K562 (cell line): ENCODE measurements around the gene DNAJC8. TPM values are rescaled to one million over a fixed set of nuclear protein-coding genes. Genes with fewer than 3 reads are reported as not detected.
A peak's percentile ranks its signal among the peaks of the same experiment; 100 is the strongest.

Source experiments
- BCLAF1 ChIP-seq, 2 experiments: fragments of 450-650 bp in 1 of 2; IDR thresholded peaks; 2 replicates each; pipeline ENCODE4 v1.6.1; 2011 to 2017; ENCODE audit warnings: low read depth in 2 of 2, antibody characterized with exemption in 1 of 2, borderline replicate concordance in 1 of 2, low read length in 1 of 2, mild to moderate bottlenecking in 1 of 2, mixed read lengths in 1 of 2; ENCODE audit not compliant: control insufficient read depth in 1 of 2
- E2F3 ChIP-seq: fragments of 250-450 bp; sonication (Bioruptor Pico); IDR thresholded peaks from 2 replicates; pipeline ENCODE4 v1.4.0; 2020; ENCODE audit warnings: mild to moderate bottlenecking
- ELK3 ChIP-seq: fragments of 450-650 bp; formaldehyde crosslinking; IDR thresholded peaks from 2 replicates; pipeline ENCODE4 v1.4.0; 2020; ENCODE audit warnings: mild to moderate bottlenecking
- HDAC1 ChIP-seq, 2 experiments: fragments of 450-650 bp; IDR thresholded peaks; 2 replicates each; pipeline ENCODE4 v1.6.1; 2016 to 2017; ENCODE audit warnings: inconsistent platforms in 1 of 2, mild to moderate bottlenecking in 1 of 2, moderate library complexity in 1 of 2
- MAX ChIP-seq: sonication (generic); formaldehyde crosslinking; IDR thresholded peaks from 2 replicates; pipeline ENCODE4 v1.9.0; 2022; ENCODE audit warnings: mild to moderate bottlenecking, missing genetic modification reagents
- MXI1 ChIP-seq: IDR thresholded peaks from 2 replicates; pipeline ENCODE4 v1.6.1; 2011; ENCODE audit warnings: low read depth, mild to moderate bottlenecking, improper control_type of control experiment, low read length
- PHB2 ChIP-seq: fragments of 450-650 bp; IDR thresholded peaks from 2 replicates; pipeline ENCODE4 v1.6.1; 2017; ENCODE audit warnings: low read depth
- THRAP3 ChIP-seq: fragments of 450-650 bp; IDR thresholded peaks from 2 replicates; pipeline ENCODE4 v1.6.1; 2016; ENCODE audit warnings: mild to moderate bottlenecking, inconsistent platforms, borderline replicate concordance
- VEZF1 ChIP-seq: fragments of 200-800 bp; sonication (Bioruptor generic); IDR thresholded peaks from 2 replicates; pipeline ENCODE4 v1.6.1; 2017; ENCODE audit warnings: missing genetic modification characterization, missing compliant biosample characterization
- polyA plus RNA-seq, 8 experiments: library from polyadenylated mRNA; depleted of rRNA in 4 of 8; stranded (reverse) in 5 of 8; unstranded in 3 of 8; fragments of >200 nt; fragmentation: Nextera tagmentation in 2 of 8; fragmentation: Illumina TruSeq in 1 of 8; extraction: Ambion mirVana in 2 of 8; extraction: Trizol in 1 of 8; gene quantifications; 2 replicates each; pipeline versions ENCODE4 v1.2.1 to v1.2.3, GENCODE V29; 2011 to 2014; ENCODE audit warnings: inconsistent platforms in 1 of 8, missing spikeins in 1 of 8
- total RNA-seq, 7 experiments: library from RNA; depleted of rRNA in 6 of 7; stranded (reverse); fragments of >200 nt in 6 of 7; fragmentation: Illumina TruSeq in 2 of 7; extraction: Trizol in 2 of 7; gene quantifications; 2 replicates each; pipeline versions ENCODE4 v1.2.1 to v1.2.3, GENCODE V29; 2011 to 2021; ENCODE audit warnings: low replicate concordance in 1 of 7

Gene DNAJC8
- total and polyA plus RNA-seq, 9 of the 15 experiments (the other 6 are each of a cell fraction or from before 2014, with no cell fraction given) = 143 to 508 (median 209) TPM

- TF ChIP-seq ELK3 (no peak), HDAC1 (IDR thresholded peaks at IDR 0.05) (peak in 1 of 2 experiments; percentile 52; a peak in 1 of 4 replicates), THRAP3 (no peak), E2F3 (CRISPR knock-in tag) (peak; percentile 88), MXI1 (peak; percentile 37; the same call in 1 of the 2 replicates), BCLAF1 (IDR thresholded peaks at IDR 0.05; ENCODE audit: borderline replicate concordance in 1 of 2, control insufficient read depth in 1 of 2, low read depth in 2 of 2, low read length in 1 of 2) (no peak), MAX (0 out of 2 replicates have a peak, but pooled peaks have one; percentile 4), VEZF1 (CRISPR knock-in tag) (peak; percentile 47; the same call in 1 of the 2 replicates), PHB2 (peak; percentile 42; the same call in 1 of the 2 replicates)
Observed at GRCh38 chr1:28236656-28237322, 4.0 kb upstream of the DNAJC8 start (continued).
